GM12874 (cell line): ENCODE results near the gene S100B.

Source experiments
- CTCF ChIP-seq: IDR thresholded peaks from 2 replicates; pipeline ENCODE4 v1.5.1; 2011; ENCODE audit warnings: low read depth, mild to moderate bottlenecking, control low read depth, low read length, moderate library complexity; ENCODE audit not compliant: insufficient read depth

Gene S100B

GRCh38 chr21:46604975-46605766 is at the start of gene S100B:
Gene S100B (minus strand): TSS chr21:46605082. CDS start chr21:46602415, 2,667 bp downstream.
- TF ChIP-seq CTCF: no peak

- TF ChIP-seq CTCF: no peak
Observed at GRCh38 chr21:46651121-46651520, 46.2 kb upstream of the S100B start.

- TF ChIP-seq CTCF: no peak
Observed at GRCh38 chr21:46650476-46651098, 45.7 kb upstream of the S100B start.

GRCh38 chr21:46649356-46649755 is 44.5 kb upstream of the S100B start:
- TF ChIP-seq CTCF: no peak

- no peak for TF ChIP-seq CTCF
Observed at GRCh38 chr21:46648539-46648938, 43.7 kb upstream of the S100B start.

- no peak for TF ChIP-seq CTCF
Observed at GRCh38 chr21:46646541-46647154, 41.8 kb upstream of the S100B start.

- TF ChIP-seq CTCF: no peak
Observed at GRCh38 chr21:46645840-46646239, 41.0 kb upstream of the S100B start.
